B cell (primary cell): Measurements from ENCODE around the gene CUL4B. TPM values are rescaled to one million over a fixed set of nuclear protein-coding genes. Genes with fewer than 3 reads are reported as not detected.

ENCODE experiments used
- ATAC-seq: fragments of 200-7000 bp; cut with Tn5 transposase; one replicate; pipeline ENCODE4 v1.10.0; 2021; ENCODE audit warnings: low read depth, mild to moderate bottlenecking, moderate number of reproducible peaks, moderate library complexity
- CTCF ChIA-PET: fragments of 350-600 bp; sonication (Branson Sonifier 250); formaldehyde crosslinking; loops from one replicate; lab custom pipeline; 2021; ENCODE audit warnings: antibody characterized with exemption, inconsistent platforms; lab: Charles Lee
- POLR2A ChIA-PET: fragments of 350-600 bp; sonication (Branson Sonifier 250); formaldehyde crosslinking; loops from one replicate; lab custom pipeline; 2021; ENCODE audit warnings: antibody characterized with exemption; lab: Charles Lee
- DNase-seq: peaks from one replicate; pipeline ENCODE4 v3.0.0; 2013
- H2AFZ ChIP-seq: 2 replicates; pipeline ENCODE4 v1.6.1; 2012; ENCODE audit warnings: mild to moderate bottlenecking, low read depth, low read length; ENCODE audit not compliant: insufficient read depth, poor library complexity, severe bottlenecking
- H3K27ac ChIP-seq, 2 donors: 1 replicate in 1 of 2; 2 replicates in 1 of 2; pipeline ENCODE4 v1.5.1; 2012 to 2013; ENCODE audit warnings: low read length in 2 of 2, mild to moderate bottlenecking in 2 of 2, moderate library complexity in 1 of 2
- H3K27me3 ChIP-seq, 4 experiments: fragments of 200-600 bp in 1 of 4; sonication (generic) in 1 of 4; replicated peaks in 1 of 4; 1 replicate in 2 of 4; 2 replicates in 2 of 4; pipeline versions ENCODE4 v1.6.1 to v1.7.0; 2013 to 2016; ENCODE audit warnings: low read length in 3 of 4, mild to moderate bottlenecking in 2 of 4, mixed read lengths in 1 of 4, moderate library complexity in 1 of 4; ENCODE audit not compliant: insufficient read depth in 4 of 4, control insufficient read depth in 3 of 4; ENCODE audit errors: control extremely low read depth in 1 of 4
- H3K36me3 ChIP-seq, 2 experiments: replicated peaks in 1 of 2; 1 replicate in 1 of 2; 2 replicates in 1 of 2; pipeline versions ENCODE4 v1.6.1 to v1.7.1; 2013; ENCODE audit warnings: low read length in 1 of 2; ENCODE audit not compliant: insufficient read depth in 2 of 2, control insufficient read depth in 1 of 2; ENCODE audit errors: control extremely low read depth in 1 of 2, extremely low read depth in 1 of 2
- H3K4me1 ChIP-seq, 2 donors: fragments of 200-600 bp in 1 of 2; sonication (generic) in 1 of 2; 1 replicate in 1 of 2; 2 replicates in 1 of 2; pipeline versions ENCODE4 v1.5.1 to v1.6.1; 2013 to 2017; ENCODE audit warnings: low read length in 2 of 2; ENCODE audit not compliant: control insufficient read depth in 2 of 2, insufficient read depth in 2 of 2
- H3K4me2 ChIP-seq: replicated peaks from 2 replicates; pipeline ENCODE3; 2012; ENCODE audit warnings: mild to moderate bottlenecking, low read depth, low read length; ENCODE audit not compliant: poor library complexity, severe bottlenecking
- H3K4me3 ChIP-seq, 5 experiments: fragments of 200-600 bp in 1 of 5; sonication (generic) in 1 of 5; 1 replicate in 3 of 5; 2 replicates in 2 of 5; pipeline versions ENCODE4 v1.5.1 to v1.7.0; 2011 to 2016; ENCODE audit warnings: low read length in 4 of 5, mild to moderate bottlenecking in 4 of 5, low read depth in 2 of 5, control low read depth in 1 of 5, moderate library complexity in 1 of 5; ENCODE audit not compliant: insufficient read depth in 1 of 5; ENCODE audit errors: control extremely low read depth in 1 of 5, extremely low read depth in 1 of 5
- H3K79me2 ChIP-seq: fragments of 200-600 bp; sonication (generic); one replicate; pipeline ENCODE4 v1.6.0; 2016; ENCODE audit warnings: low read length; ENCODE audit not compliant: control insufficient read depth, insufficient read depth
- H3K9ac ChIP-seq: fragments of 200-600 bp; sonication (generic); 2 replicates; pipeline ENCODE4 v1.6.1; 2017; ENCODE audit warnings: mild to moderate bottlenecking, low read length, moderate library complexity
- H3K9me3 ChIP-seq, 3 donors: one replicate each; pipeline versions ENCODE4 v1.6.1 to v1.7.1; 2013; ENCODE audit warnings: low read length in 2 of 3; ENCODE audit not compliant: control insufficient read depth in 2 of 3, insufficient read depth in 1 of 3; ENCODE audit errors: control extremely low read depth in 1 of 3
- H4K20me1 ChIP-seq: 2 replicates; pipeline ENCODE4 v1.6.0; 2012; ENCODE audit warnings: mild to moderate bottlenecking, low read length; ENCODE audit not compliant: insufficient read depth, control insufficient read depth, poor library complexity, severe bottlenecking
- H3K27ac Mint-ChIP-seq: one replicate; pipeline ENCODE4 v1.8.0; 2021; ENCODE audit warnings: mixed read lengths
- H3K27me3 Mint-ChIP-seq: one replicate; pipeline ENCODE4 v1.8.0; 2021; ENCODE audit warnings: mixed read lengths
- H3K4me1 Mint-ChIP-seq: one replicate; pipeline ENCODE4 v1.8.0; 2021; ENCODE audit warnings: mixed read lengths
- H3K4me3 Mint-ChIP-seq: one replicate; pipeline ENCODE4 v1.8.0; 2021; ENCODE audit warnings: mixed read lengths
- H3K9me3 Mint-ChIP-seq: one replicate; pipeline ENCODE4 v1.8.0; 2022; ENCODE audit warnings: mixed read lengths; ENCODE audit not compliant: insufficient read depth
- CTCF ChIP-seq: fragments of 200-600 bp; IDR thresholded peaks from one replicate; pipeline ENCODE4 v1.8.0; 2022; ENCODE audit warnings: antibody characterized with exemption, mild to moderate bottlenecking
- EZH2 ChIP-seq: IDR thresholded peaks from 2 replicates; pipeline ENCODE4 v1.6.1; 2012; ENCODE audit warnings: borderline replicate concordance, low read depth, mild to moderate bottlenecking, moderate library complexity, low read length; ENCODE audit not compliant: insufficient read depth, poor library complexity, severe bottlenecking
- WGBS: methylation state at CpG from one replicate; pipeline ENCODE4 v1.1.5; 2013; ENCODE audit warnings: missing lambda C conversion rate; ENCODE audit not compliant: insufficient coverage; 5-methylcytosine and 5-hydroxymethylcytosine counted together
- intact Hi-C: fragments of 100-400 bp; cut with micrococcal nuclease; formaldehyde crosslinking; loops from one replicate; pipeline ENCODE4 v1.10.0; 2022
- polyA plus RNA-seq: library from polyadenylated mRNA; depleted of rRNA; stranded (reverse); fragments of >200 nt; gene quantifications from 2 replicates; pipeline ENCODE4 v1.2.3, GENCODE V29; 2012
- total RNA-seq, 2 donors: library from RNA; stranded (reverse); fragments of 120-200 nt in 1 of 2; gene quantifications; 1 replicate in 1 of 2; 2 replicates in 1 of 2; pipeline versions ENCODE4 v1.2.3 to v1.2.4, GENCODE V29; 2013 to 2022

CUL4B gene
- total and polyA plus RNA-seq, 2 donors (not counting 1 experiment from before 2014, with no cell fraction given), result 13.6 to 56.1 TPM

- WGBS, result no CpG with 5 or more reads among the region's 5 CpGs
- Histone ChIP-seq H3K4me2 (no peak overlapping the region), H3K79me2 (no peaks in the 10 kb centered on the region), H2AFZ (no peak overlapping the region), H4K20me1 (no peaks in the 10 kb centered on the region), H3K27ac (no peak overlapping the region), H3K4me1 (no peaks in the 10 kb centered on the region), H3K36me3 (peaks cover 0 to 11% of the 10 kb centered on the region in 2 experiments), H3K9me3 (no peaks in the 10 kb centered on the region), H3K9ac (no peak overlapping the region), H3K4me3 (no peak overlapping the region), H3K27me3 (no peaks in the 10 kb centered on the region)
- TF ChIP-seq EZH2, result no peak
- TF ChIP-seq CTCF, result no peak
- H3K27ac Mint-ChIP-seq, result no peak overlapping the region
- POLR2A ChIA-PET, result no interaction called here
- DNase-seq (no peak), ATAC-seq (no peak)
- H3K4me3 Mint-ChIP-seq, result no peak overlapping the region
- no peaks in the 10 kb centered on the region for H3K27me3 Mint-ChIP-seq
- CTCF ChIA-PET, result no interaction called here
- H3K4me1 Mint-ChIP-seq, result peaks cover 4% of the 10 kb centered on the region
- H3K9me3 Mint-ChIP-seq, result no peaks in the 10 kb centered on the region
- intact Hi-C loops, result no loop called here
These were observed 37.9 kb downstream of the CUL4B start for GRCh38 chrX:120522820-120523219.

GRCh38 chrX:120517936-120518335, 42.8 kb downstream of the CUL4B start:
- ATAC-seq (no peak), DNase-seq (no peak)
- Histone ChIP-seq H3K27me3 (no peaks in the 10 kb centered on the region), H3K4me2 (no peak overlapping the region), H2AFZ (no peak overlapping the region), H3K4me1 (no peaks in the 10 kb centered on the region), H3K27ac (no peak overlapping the region), H3K36me3 (no peaks in the 10 kb centered on the region), H3K9ac (no peak overlapping the region), H3K9me3 (no peaks in the 10 kb centered on the region), H4K20me1 (no peaks in the 10 kb centered on the region), H3K79me2 (no peaks in the 10 kb centered on the region), H3K4me3 (no peak overlapping the region)
- WGBS, result 100% methylated on average over 1 of the region's 3 CpGs
- ChIA-PET POLR2A (no interaction called here), CTCF (no interaction called here)
- Mint-ChIP-seq H3K4me3 (no peak overlapping the region), H3K4me1 (peaks cover 5% of the 10 kb centered on the region), H3K27me3 (no peaks in the 10 kb centered on the region), H3K9me3 (no peaks in the 10 kb centered on the region), H3K27ac (no peak overlapping the region)
- TF ChIP-seq CTCF, result no peak
- no peak for TF ChIP-seq EZH2
- intact Hi-C loops, result no loop called here
